GM12878 (cell line): ENCODE results near the gene TNP1. TPM values are rescaled to one million over a fixed set of nuclear protein-coding genes. Genes with fewer than 3 reads are reported as not detected.

Experiments
- ATAC-seq: fragments of 200-7000 bp; cut with Tn5 transposase; 3 replicates; pipeline ENCODE4 v1.9.1; 2020; ENCODE audit warnings: mild to moderate bottlenecking, moderate library complexity
- BruUV-seq: library from RNA; stranded (reverse); fragments of 400-500 nt; replicated peaks from 2 replicates; lab custom pipeline; 2021; lab: Mats Ljungman, UMichigan
- CTCF ChIA-PET: fragments of 300-600 bp; sonication (Branson Sonifier 250); formaldehyde crosslinking; extraction: SDS; loops from one replicate; lab custom pipeline; 2021; ENCODE audit warnings: inconsistent platforms; lab: Yijun Ruan, JAX
- POLR2A ChIA-PET: fragments of 350-600 bp; formaldehyde crosslinking; extraction: SDS; loops from one replicate; lab custom pipeline; 2021; ENCODE audit warnings: inconsistent platforms; lab: Charles Lee
- RAD21 ChIA-PET: fragments of 300-600 bp; sonication (Branson Sonifier 250); formaldehyde crosslinking; loops from one replicate; lab custom pipeline; 2023; ENCODE audit warnings: antibody characterized with exemption; ENCODE audit not compliant: unreplicated experiment; lab: Charles Lee
- SMC1A ChIA-PET: fragments of 300-600 bp; sonication (Branson Sonifier 250); formaldehyde crosslinking; loops from one replicate; lab custom pipeline; 2023; ENCODE audit not compliant: unreplicated experiment, uncharacterized antibody; lab: Charles Lee
- DNase-seq: peaks from one replicate; pipeline ENCODE4 v3.0.0-alpha.2; 2011; ENCODE audit warnings: low read depth, low spot score
- FAIRE-seq: peaks from 3 replicates; lab custom pipeline; 2011; peaks lifted over from hg19 to GRCh38; lab: Jason Lieb, UNC
- H2AFZ ChIP-seq: 2 replicates; pipeline ENCODE4 v1.6.0; 2011; ENCODE audit warnings: low read depth, low read length, control low read depth; ENCODE audit not compliant: control insufficient read depth
- H3K27ac ChIP-seq: 2 replicates; pipeline ENCODE4 v1.5.1; 2011; ENCODE audit warnings: control low read depth; ENCODE audit not compliant: control insufficient read depth, insufficient read depth
- H3K27me3 ChIP-seq, 2 experiments: replicated peaks in 1 of 2; 2 replicates each; pipeline versions ENCODE4 v1.6.0 to v1.6.1; 2011; ENCODE audit warnings: low read length in 1 of 2; ENCODE audit not compliant: control insufficient read depth in 2 of 2, insufficient read depth in 2 of 2
- H3K36me3 ChIP-seq, 2 experiments: 2 replicates each; pipeline ENCODE4 v1.5.1; 2011; ENCODE audit warnings: low read length in 1 of 2; ENCODE audit not compliant: control insufficient read depth in 2 of 2, insufficient read depth in 2 of 2
- H3K4me1 ChIP-seq: 2 replicates; pipeline ENCODE4 v1.6.1; 2011; ENCODE audit warnings: mild to moderate bottlenecking, low read length, moderate library complexity, mixed read lengths; ENCODE audit not compliant: control insufficient read depth, insufficient read depth
- H3K4me2 ChIP-seq: 2 replicates; pipeline ENCODE4 v1.6.0; 2011; ENCODE audit warnings: control low read depth; ENCODE audit not compliant: control insufficient read depth, insufficient read depth
- H3K4me3 ChIP-seq: fragments of 200-600 bp; sonication (generic); 2 replicates; pipeline ENCODE4 v1.5.1; 2016
- H3K79me2 ChIP-seq: 2 replicates; pipeline ENCODE4 v1.6.0; 2011; ENCODE audit warnings: low read length; ENCODE audit not compliant: control insufficient read depth, insufficient read depth
- H3K9ac ChIP-seq: 2 replicates; pipeline ENCODE4 v1.8.0; 2011; ENCODE audit warnings: low read length, control low read depth, mixed read lengths; ENCODE audit not compliant: control insufficient read depth, insufficient read depth
- H3K9me3 ChIP-seq: replicated peaks from 3 replicates; pipeline ENCODE4 v1.5.1; 2011; ENCODE audit warnings: mild to moderate bottlenecking, low read length; ENCODE audit not compliant: control insufficient read depth, insufficient read depth
- H4K20me1 ChIP-seq: 2 replicates; pipeline ENCODE4 v1.6.0; 2011; ENCODE audit not compliant: control insufficient read depth, insufficient read depth
- BCL11A ChIP-seq: IDR thresholded peaks from 2 replicates; pipeline ENCODE4 v1.6.1; 2011; ENCODE audit warnings: low read depth, low read length
- BHLHE40 ChIP-seq, 2 experiments: fragments of 450-650 bp in 1 of 2; IDR thresholded peaks; 2 replicates each; pipeline ENCODE4 v1.6.1; 2011 to 2017; ENCODE audit warnings: low read depth in 2 of 2, borderline replicate concordance in 1 of 2, improper control_type of control experiment in 1 of 2, low read length in 1 of 2, mild to moderate bottlenecking in 1 of 2
- HCFC1 ChIP-seq: fragments of 150-350 bp; IDR thresholded peaks from 2 replicates; pipeline ENCODE4 v1.6.1; 2014; ENCODE audit warnings: low read length
- HDAC6 ChIP-seq: fragments of 200-600 bp; sonication (generic); IDR thresholded peaks from one replicate; pipeline ENCODE4 v1.8.0; 2017; ENCODE audit warnings: antibody characterized with exemption; ENCODE audit not compliant: unreplicated experiment
- HDGF ChIP-seq: fragments of 450-650 bp; IDR thresholded peaks from 2 replicates; pipeline ENCODE4 v1.6.1; 2016; ENCODE audit warnings: antibody characterized with exemption
- IKZF2 ChIP-seq, 2 experiments: fragments of 450-650 bp; IDR thresholded peaks; 2 replicates each; pipeline ENCODE4 v1.6.1; 2017; ENCODE audit warnings: mild to moderate bottlenecking in 2 of 2, moderate library complexity in 2 of 2
- LARP7 ChIP-seq: fragments of 450-650 bp; IDR thresholded peaks from 2 replicates; pipeline ENCODE4 v1.6.1; 2017; ENCODE audit warnings: mild to moderate bottlenecking
- MXI1 ChIP-seq: fragments of 150-350 bp; IDR thresholded peaks from 2 replicates; pipeline ENCODE4 v1.6.1; 2011; ENCODE audit warnings: low read depth, mild to moderate bottlenecking, inconsistent platforms, low read length, improper control_type of control experiment
- MYC ChIP-seq: IDR thresholded peaks from 2 replicates; pipeline ENCODE4 v1.6.1; 2011; ENCODE audit warnings: mild to moderate bottlenecking, low read length, moderate library complexity, inconsistent platforms; ENCODE audit not compliant: insufficient read depth, insufficient replicate concordance, insufficient read length, severe bottlenecking
- NFYB ChIP-seq: IDR thresholded peaks from 2 replicates; pipeline ENCODE4 v1.6.1; 2011; ENCODE audit warnings: low read depth, mild to moderate bottlenecking, low read length, improper control_type of control experiment, moderate library complexity; ENCODE audit not compliant: insufficient read depth
- POU2F2 ChIP-seq: IDR thresholded peaks from 3 replicates; pipeline ENCODE4 v1.6.1; 2011; ENCODE audit warnings: low read depth, mild to moderate bottlenecking, low read length, borderline replicate concordance
- RUNX3 ChIP-seq: IDR thresholded peaks from 2 replicates; pipeline ENCODE4 v1.6.1; 2012; ENCODE audit warnings: low read length, inconsistent platforms
- TBL1XR1 ChIP-seq: IDR thresholded peaks from 2 replicates; pipeline ENCODE4 v1.6.1; 2012; ENCODE audit warnings: low read depth, low read length, improper control_type of control experiment
- TCF12 ChIP-seq: IDR thresholded peaks from 2 replicates; pipeline ENCODE4 v1.6.1; 2011; ENCODE audit warnings: low read depth, mild to moderate bottlenecking, low read length
- WRNIP1 ChIP-seq: IDR thresholded peaks from 2 replicates; pipeline ENCODE4 v1.6.1; 2011; ENCODE audit warnings: low read depth, low read length, improper control_type of control experiment, borderline replicate concordance
- WGBS: methylation state at CpG from one replicate; pipeline ENCODE4 v1.1.6; 2016; ENCODE audit warnings: low lambda C conversion rate; ENCODE audit not compliant: insufficient replicate concordance, insufficient coverage; ENCODE audit errors: missing lambda C conversion rate; 5-methylcytosine and 5-hydroxymethylcytosine counted together
- in situ Hi-C: fragments of 300-500 bp; cut with MboI; formaldehyde crosslinking; loops from 9 replicates; pipeline ENCODE4 v1.14.3; 2018; ENCODE audit warnings: mixed read lengths
- intact Hi-C: fragments of 100-400 bp; cut with micrococcal nuclease; formaldehyde crosslinking; loops from one replicate; pipeline ENCODE4 v1.14.2; 2022; ENCODE audit not compliant: unreplicated experiment
- polyA plus RNA-seq, 11 experiments: library from polyadenylated mRNA; depleted of rRNA in 4 of 11; unstranded in 6 of 11; stranded (reverse) in 5 of 11; fragments of >200 nt; fragmentation: Nextera tagmentation in 4 of 11; fragmentation: Illumina TruSeq in 1 of 11; extraction: Ambion mirVana in 4 of 11; extraction: Trizol in 1 of 11; gene quantifications; 1 replicate in 1 of 11; 2 replicates in 10 of 11; pipeline versions ENCODE4 v1.2.1 to v1.2.3, GENCODE V29; 2011 to 2016; ENCODE audit warnings: inconsistent platforms in 2 of 11, missing spikeins in 2 of 11, low read depth in 1 of 11
- total RNA-seq, 4 experiments: library from RNA; depleted of rRNA in 3 of 4; stranded (reverse); fragments of >200 nt in 3 of 4; fragmentation: Illumina TruSeq in 1 of 4; extraction: Trizol in 1 of 4; gene quantifications; 2 replicates each; pipeline versions ENCODE4 v1.2.1 to v1.2.3, GENCODE V29; 2013 to 2021
- TF ChIP-seq, protein P1 (sequence below): IDR thresholded peaks from 2 replicates; pipeline ENCODE4 v1.6.1; 2011; ENCODE audit warnings: borderline replicate concordance, low read depth, mild to moderate bottlenecking, moderate library complexity, mixed read lengths, low read length; ENCODE audit not compliant: insufficient read depth; ENCODE audit errors: extremely low read length
- TF ChIP-seq, protein P2 (sequence below): fragments of 450-650 bp; IDR thresholded peaks from 2 replicates; pipeline ENCODE4 v1.6.1; 2017; ENCODE audit warnings: mild to moderate bottlenecking, low read depth, inconsistent platforms; ENCODE audit not compliant: poor library complexity, severe bottlenecking
- TF ChIP-seq, protein P3 (sequence below): fragments of 450-650 bp; IDR thresholded peaks from 2 replicates; pipeline ENCODE4 v1.6.1; 2017; ENCODE audit warnings: low read depth, mild to moderate bottlenecking, moderate library complexity
- TF ChIP-seq, protein P4 (sequence below): IDR thresholded peaks from 2 replicates; pipeline ENCODE4 v1.6.1; 2012; ENCODE audit warnings: low read depth, low read length, improper control_type of control experiment
- TF ChIP-seq, protein P5 (sequence below): IDR thresholded peaks from 2 replicates; pipeline ENCODE4 v1.6.1; 2012; ENCODE audit warnings: low read length, inconsistent platforms

Gene TNP1
- total and polyA plus RNA-seq, 10 of the 15 experiments (the other 5 are each of a cell fraction or from before 2014, with no cell fraction given) = not detected

DNA sequence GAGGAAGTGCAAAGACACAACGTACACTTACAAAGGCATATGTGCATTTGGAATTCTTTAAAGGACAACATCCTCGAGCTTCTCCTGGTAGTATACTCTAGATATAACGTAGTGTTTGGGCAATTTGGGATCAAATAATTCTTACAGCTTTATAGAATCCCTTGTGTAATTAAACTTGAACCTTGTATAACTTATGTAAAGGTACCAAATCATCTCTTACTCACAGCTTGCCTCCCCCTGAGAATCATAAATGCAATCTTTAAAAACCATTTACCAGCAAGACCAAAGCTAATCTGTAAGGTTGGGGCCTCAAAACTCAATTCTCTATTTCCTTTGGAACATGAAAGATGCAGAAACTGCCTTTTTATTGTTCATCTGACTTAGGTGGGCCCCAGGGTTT lies 12.2 kb upstream of the TNP1 start:
- ATAC-seq = no peak

More for the DNA sequence above, 12.2 kb upstream of the TNP1 start:
- no peaks in the 10 kb centered on the region for H4K20me1 ChIP-seq
- H3K4me3 ChIP-seq = no peak overlapping the region
- WGBS = 2% methylated on average over 3 of the region's 3 CpGs
- H3K9me3 ChIP-seq = no peaks in the 10 kb centered on the region
- no peaks in the 10 kb centered on the region; a peak in 1 of 4 replicates for H3K27me3 ChIP-seq
- in situ Hi-C loops = no loop called here
- TF ChIP-seq IKZF2 (IDR thresholded peaks at IDR 0.05) = no peak
- TF ChIP-seq TBL1XR1 = no peak
- TF ChIP-seq LARP7 = no peak
- no peak for TF ChIP-seq HDAC6
- TF ChIP-seq, protein P1, sequence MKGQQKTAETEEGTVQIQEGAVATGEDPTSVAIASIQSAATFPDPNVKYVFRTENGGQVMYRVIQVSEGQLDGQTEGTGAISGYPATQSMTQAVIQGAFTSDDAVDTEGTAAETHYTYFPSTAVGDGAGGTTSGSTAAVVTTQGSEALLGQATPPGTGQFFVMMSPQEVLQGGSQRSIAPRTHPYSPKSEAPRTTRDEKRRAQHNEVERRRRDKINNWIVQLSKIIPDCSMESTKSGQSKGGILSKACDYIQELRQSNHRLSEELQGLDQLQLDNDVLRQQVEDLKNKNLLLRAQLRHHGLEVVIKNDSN = no peak
- TF ChIP-seq, protein P2, sequence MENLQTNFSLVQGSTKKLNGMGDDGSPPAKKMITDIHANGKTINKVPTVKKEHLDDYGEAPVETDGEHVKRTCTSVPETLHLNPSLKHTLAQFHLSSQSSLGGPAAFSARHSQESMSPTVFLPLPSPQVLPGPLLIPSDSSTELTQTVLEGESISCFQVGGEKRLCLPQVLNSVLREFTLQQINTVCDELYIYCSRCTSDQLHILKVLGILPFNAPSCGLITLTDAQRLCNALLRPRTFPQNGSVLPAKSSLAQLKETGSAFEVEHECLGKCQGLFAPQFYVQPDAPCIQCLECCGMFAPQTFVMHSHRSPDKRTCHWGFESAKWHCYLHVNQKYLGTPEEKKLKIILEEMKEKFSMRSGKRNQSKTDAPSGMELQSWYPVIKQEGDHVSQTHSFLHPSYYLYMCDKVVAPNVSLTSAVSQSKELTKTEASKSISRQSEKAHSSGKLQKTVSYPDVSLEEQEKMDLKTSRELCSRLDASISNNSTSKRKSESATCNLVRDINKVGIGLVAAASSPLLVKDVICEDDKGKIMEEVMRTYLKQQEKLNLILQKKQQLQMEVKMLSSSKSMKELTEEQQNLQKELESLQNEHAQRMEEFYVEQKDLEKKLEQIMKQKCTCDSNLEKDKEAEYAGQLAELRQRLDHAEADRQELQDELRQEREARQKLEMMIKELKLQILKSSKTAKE = no peak
- TF ChIP-seq, protein P3, sequence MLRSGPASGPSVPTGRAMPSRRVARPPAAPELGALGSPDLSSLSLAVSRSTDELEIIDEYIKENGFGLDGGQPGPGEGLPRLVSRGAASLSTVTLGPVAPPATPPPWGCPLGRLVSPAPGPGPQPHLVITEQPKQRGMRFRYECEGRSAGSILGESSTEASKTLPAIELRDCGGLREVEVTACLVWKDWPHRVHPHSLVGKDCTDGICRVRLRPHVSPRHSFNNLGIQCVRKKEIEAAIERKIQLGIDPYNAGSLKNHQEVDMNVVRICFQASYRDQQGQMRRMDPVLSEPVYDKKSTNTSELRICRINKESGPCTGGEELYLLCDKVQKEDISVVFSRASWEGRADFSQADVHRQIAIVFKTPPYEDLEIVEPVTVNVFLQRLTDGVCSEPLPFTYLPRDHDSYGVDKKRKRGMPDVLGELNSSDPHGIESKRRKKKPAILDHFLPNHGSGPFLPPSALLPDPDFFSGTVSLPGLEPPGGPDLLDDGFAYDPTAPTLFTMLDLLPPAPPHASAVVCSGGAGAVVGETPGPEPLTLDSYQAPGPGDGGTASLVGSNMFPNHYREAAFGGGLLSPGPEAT = no peak
- no peak for TF ChIP-seq BCL11A
- TF ChIP-seq NFYB = no peak
- no peak for TF ChIP-seq MXI1
- no peak for TF ChIP-seq BHLHE40 (IDR thresholded peaks at IDR 0.05; ENCODE audit: borderline replicate concordance in 1 of 2, low read depth in 2 of 2, low read length in 1 of 2)
- TF ChIP-seq POU2F2 = no peak
- TF ChIP-seq TCF12 = no peak
- TF ChIP-seq, protein P4, sequence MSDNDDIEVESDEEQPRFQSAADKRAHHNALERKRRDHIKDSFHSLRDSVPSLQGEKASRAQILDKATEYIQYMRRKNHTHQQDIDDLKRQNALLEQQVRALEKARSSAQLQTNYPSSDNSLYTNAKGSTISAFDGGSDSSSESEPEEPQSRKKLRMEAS = no peak
- TF ChIP-seq HCFC1 = no peak
- no peak for TF ChIP-seq HDGF
- no peak for TF ChIP-seq RUNX3
- TF ChIP-seq, protein P5, sequence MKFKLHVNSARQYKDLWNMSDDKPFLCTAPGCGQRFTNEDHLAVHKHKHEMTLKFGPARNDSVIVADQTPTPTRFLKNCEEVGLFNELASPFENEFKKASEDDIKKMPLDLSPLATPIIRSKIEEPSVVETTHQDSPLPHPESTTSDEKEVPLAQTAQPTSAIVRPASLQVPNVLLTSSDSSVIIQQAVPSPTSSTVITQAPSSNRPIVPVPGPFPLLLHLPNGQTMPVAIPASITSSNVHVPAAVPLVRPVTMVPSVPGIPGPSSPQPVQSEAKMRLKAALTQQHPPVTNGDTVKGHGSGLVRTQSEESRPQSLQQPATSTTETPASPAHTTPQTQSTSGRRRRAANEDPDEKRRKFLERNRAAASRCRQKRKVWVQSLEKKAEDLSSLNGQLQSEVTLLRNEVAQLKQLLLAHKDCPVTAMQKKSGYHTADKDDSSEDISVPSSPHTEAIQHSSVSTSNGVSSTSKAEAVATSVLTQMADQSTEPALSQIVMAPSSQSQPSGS = no peak
- TF ChIP-seq MYC = no peak
- TF ChIP-seq WRNIP1 = no peak
- ChIA-PET CTCF (no interaction called here), POLR2A (no interaction called here), SMC1A (no interaction called here), RAD21 (no interaction called here)
- no peak overlapping the region for H3K27ac ChIP-seq
- no peaks in the 10 kb centered on the region for H3K4me1 ChIP-seq
- no peak for FAIRE-seq
- DNase-seq = no peak
- intact Hi-C loops = loop anchor here (10.0 kb wide), 1 partner anchor 293 kb away; no protein-coding TSS in a partner anchor
- no TSS peak for BruUV-seq
- no peak overlapping the region for H3K4me2 ChIP-seq
- H3K79me2 ChIP-seq = no peaks in the 10 kb centered on the region
- H2AFZ ChIP-seq = no peak overlapping the region
- no peak overlapping the region for H3K9ac ChIP-seq
- no peaks in the 10 kb centered on the region for H3K36me3 ChIP-seq
